Activated T-helper 1 cell treated with anti-CD3 and anti-CD28 coated beads, Interleukin-2, amount 50 U/mL, for 16 hours (primary cell): ENCODE measurements around the gene C1orf122.

ENCODE experiments used
- DNase-seq, 2 donors: peaks; one replicate each; pipeline ENCODE4 v3.0.0-alpha.2; 2020; ENCODE audit warnings: low read depth in 1 of 2, low spot score in 1 of 2

The C1orf122 gene

DNA sequence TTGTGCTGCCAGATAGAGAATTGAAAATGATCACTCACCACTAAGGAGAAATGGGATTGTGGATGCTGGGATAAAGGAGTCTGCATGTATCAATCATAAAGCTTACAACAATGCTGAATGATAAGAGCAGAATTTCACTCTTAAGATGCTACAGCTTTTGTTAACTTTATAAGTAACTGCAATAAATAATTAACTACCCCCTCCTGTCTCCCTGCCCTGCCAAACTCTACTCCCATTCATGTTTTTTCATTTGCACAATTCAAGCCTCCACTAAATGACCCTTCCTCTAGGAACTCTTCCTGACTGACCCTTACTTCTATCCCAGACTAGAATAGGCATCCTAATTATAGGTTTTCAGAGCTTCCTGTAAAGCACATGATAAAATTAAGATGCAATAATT lies 36.9 kb downstream of the C1orf122 start:
- DNase-seq: no peak

DNA sequence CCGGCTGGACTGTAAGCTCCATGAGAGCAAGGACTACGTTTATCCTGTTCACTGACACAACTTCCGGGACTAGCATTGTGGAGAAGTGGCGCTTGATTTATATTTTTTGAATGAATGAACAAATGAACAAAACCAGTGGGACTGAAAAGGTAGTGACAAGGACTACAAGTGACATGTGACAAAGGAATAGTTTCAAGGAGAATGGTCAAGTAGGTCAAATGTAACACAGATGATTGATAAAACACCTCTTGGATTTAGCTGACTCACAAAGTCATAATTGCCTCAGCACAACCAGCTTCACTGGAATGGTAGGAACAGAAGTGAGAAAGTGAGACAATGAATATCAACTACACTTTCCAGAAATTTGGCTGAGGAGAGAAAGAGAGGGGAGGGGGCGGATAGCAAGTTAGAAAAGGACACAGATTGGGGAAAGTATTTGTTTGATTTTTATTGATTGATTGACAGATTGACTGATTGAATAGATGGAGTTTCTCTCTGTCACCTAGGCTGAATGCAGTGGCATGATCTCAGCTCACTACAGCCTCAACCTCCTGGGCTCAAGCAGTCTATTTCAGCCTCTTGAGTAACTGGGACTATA lies 37.6 kb downstream of the C1orf122 start:
- no peak for DNase-seq

DNA sequence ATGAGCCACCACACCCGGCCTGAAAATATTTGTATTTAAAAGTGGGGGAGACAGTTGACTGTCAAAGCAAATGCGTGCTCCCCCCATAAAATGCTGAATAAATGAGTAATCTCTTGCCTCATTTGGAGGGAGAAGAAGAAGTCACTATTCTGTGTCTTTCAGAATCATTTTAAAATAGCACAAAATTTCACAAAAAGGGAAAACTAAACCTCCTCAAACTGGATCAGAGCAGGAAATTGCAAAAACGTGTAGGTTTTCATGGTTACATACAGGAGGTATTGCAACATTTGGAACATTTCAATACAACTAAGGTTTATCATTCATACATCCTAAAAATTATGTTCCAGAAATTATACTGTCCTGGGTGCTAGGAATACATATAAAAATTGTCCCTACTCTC lies 38.2 kb downstream of the C1orf122 start:
- no peak for DNase-seq

DNA sequence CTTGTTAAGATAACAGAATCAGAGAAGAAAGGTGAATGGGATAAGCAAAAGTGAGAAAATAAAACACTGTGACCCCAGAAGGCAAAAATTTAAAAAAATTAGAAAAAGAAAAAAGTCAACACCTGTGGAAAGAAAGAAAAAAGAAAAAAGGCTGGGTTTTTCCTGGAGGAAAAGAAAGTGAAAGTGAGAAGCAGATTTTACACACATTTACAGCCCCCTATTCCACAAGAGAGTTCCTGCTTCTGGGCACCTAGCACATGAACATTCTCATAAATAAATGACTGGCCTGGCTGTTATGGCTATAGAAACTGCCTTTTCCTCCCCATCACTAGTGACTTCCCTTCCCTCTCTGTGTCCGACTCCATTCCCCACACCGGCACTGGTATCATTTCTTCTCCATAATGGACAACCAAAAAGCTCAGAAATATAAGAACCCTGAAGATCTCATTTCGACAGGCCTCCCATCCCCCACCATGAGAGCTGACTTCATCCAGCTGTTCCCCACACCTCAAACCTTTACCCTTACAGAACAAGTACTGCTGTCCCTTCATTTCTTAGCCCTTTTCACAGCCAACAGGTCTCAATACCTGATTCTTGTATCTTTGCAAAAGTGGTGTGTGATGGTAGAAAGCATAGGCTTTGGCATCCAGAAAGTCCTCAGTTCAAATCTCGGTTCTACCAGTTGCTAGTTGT lies 39.2 kb downstream of the C1orf122 start:
- no peak for DNase-seq

DNA sequence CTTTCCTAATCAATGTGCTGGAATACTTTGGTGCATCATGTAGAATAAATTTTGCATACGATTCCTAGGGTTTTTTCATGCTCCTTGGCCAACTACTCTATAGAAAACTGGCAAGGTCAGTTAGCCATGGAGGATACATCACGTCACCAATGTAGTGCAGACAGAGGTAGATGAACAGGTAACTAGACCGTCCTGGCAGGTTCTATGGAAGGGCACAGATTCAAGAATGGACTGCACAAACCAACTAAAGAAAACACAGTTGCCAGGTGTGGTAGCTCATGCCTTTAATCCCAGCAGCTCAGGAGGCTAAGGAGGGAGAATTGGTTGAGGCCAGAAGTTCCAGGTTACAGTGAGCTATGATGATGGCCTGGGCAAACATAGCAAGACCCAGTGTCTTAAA lies 41.9 kb downstream of the C1orf122 start:
- DNase-seq: no peak

DNA sequence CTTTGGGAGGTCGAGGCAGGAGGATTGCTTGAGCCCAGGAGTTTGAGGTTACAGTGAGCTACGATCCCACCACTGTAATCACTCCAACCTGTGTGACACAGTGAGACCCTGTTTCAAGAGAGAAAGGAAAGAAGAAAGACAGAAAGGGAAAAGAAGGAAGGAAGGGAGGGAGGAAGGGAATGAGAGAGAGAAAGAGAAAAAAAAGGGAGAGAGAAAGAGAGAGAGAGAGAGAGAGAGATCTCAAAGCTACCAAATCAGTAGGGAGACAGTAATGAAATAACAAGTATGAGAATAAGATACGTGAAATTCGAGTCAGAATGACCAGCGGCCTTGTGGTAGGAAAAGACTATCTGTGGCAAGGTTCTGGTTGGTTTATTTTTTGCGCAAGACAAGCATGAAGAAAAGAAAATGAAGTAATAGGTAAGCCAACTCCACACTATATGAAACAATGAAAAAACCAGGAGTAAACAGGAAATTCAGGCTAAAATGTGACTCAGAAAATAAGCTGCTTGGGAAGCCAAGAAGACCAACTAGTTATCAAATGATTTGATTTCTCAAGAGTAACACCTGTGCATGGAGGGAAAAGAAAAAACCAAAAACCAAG lies 42.9 kb downstream of the C1orf122 start:
- no peak for DNase-seq

DNA sequence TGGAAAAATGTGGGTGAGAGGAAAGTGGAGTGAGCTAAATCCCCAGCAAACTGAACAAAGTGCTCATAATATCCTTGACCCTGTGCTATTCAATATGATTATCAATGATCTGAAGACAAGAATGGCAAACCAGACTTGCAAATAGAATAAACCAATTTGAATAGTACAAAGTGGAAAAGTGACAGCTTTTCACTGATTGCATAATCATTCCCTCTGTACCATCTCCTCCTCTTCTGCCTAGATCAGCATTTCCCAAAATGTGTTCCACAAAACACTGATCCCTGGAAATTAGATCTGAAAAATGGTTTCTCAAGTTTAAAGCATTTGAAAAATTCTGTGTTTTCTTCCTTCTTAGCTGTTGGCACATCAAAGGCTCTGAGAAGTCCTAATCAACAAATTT lies 43.7 kb downstream of the C1orf122 start:
- DNase-seq: no peak

DNA sequence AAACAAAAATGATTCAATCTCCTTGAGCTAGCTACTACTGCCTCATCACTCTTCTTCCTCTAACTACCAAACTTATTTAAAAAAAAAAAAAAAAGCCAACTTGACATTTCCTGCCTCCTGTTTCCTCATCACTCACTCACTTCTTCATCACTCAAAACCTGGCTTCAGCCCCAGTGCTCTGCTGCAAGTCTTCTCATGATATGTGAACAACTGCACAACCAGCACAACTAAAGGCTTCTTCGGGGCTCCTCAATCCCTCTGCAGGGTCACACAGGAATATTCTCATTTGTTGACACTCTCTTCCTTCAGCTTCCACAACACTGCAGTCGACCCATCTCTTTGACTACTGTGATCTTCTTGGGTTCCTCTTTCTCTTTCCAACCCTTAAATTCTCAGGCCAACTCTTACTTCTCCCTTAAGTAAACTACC lies 44.2 kb downstream of the C1orf122 start:
- DNase-seq: no peak

DNA sequence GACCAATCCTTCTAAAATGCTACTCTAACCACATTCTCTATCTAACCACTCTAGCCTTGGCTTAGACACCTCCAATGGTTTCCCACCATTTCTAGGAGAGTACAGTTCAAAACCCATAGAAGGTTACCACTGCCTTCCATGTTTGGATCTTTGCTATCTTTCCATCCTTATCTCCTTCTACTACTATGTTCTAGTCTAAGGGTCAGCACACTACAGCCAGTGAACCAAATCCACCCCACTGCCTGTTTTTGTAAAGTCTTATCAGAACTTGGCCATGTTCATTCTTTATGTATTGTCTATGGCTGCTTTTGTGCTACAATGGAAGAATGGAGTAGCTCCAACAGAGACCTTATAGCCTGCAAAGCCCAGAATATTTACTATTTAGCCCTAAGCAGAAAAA lies 45.6 kb downstream of the C1orf122 start:
- no peak for DNase-seq

DNA sequence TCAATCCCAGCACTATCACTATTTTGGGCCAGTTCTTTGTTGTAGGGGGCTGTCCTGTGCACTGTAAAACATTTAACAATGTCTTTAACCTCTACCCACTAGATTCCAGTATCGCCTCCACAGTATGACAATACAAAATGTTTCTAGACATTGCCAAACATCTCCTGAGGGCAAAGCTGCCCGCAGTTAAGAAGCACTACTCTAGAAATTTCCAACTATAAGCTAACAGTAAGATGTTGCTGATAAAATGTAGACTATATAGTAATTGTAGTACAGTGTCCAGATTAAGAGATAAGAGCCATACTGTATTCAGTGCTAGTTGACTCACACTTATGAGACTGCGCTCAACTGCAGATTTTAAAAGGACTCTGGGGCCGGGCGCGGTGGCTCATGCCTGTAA lies 46.8 kb downstream of the C1orf122 start:
- no peak for DNase-seq
